Suprapubic skin (tissue), 4 donors: ENCODE results near the gene NR2F1-AS1.

Source experiments
- CTCF ChIP-seq, 2 donors: fragments of 200-600 bp in 1 of 2; fragments of 450-650 bp in 1 of 2; sonication (generic) in 1 of 2; IDR thresholded peaks; one replicate each; pipeline ENCODE4 v1.5.1; 2016 to 2019; ENCODE audit warnings: antibody characterized with exemption in 2 of 2, mild to moderate bottlenecking in 1 of 2, moderate library complexity in 1 of 2
- EP300 ChIP-seq: sonication (generic); formaldehyde crosslinking; IDR thresholded peaks from one replicate; pipeline ENCODE4 v1.6.1; 2017; ENCODE audit warnings: antibody characterized with exemption
- POLR2A ChIP-seq, 2 donors: fragments of 450-650 bp; IDR thresholded peaks; one replicate each; pipeline ENCODE4 v1.6.1; 2017; ENCODE audit warnings: antibody characterized with exemption in 2 of 2, mild to moderate bottlenecking in 2 of 2, moderate library complexity in 2 of 2
- POLR2AphosphoS5 ChIP-seq, 3 donors: sonication (generic); formaldehyde crosslinking; IDR thresholded peaks; one replicate each; pipeline ENCODE4 v1.6.1; 2017; ENCODE audit warnings: antibody characterized with exemption in 3 of 3

GRCh38 chr5:93604644-93605515 lies 23.9 kb upstream of the NR2F1-AS1 start:
- TF ChIP-seq CTCF (IDR thresholded peaks at IDR 0.05) (no peak), POLR2A (IDR thresholded peaks at IDR 0.05) (no peak), EP300 (no peak), POLR2AphosphoS5 (IDR thresholded peaks at IDR 0.05) (no peak)
